Tibial artery (tissue), 4 donors: ENCODE data around the gene MPRIP.
A peak's percentile ranks its signal among the peaks of the same experiment; 100 is the strongest.

Experiments
- DNase-seq, 2 donors: peaks; one replicate each; pipeline ENCODE4 v3.0.0-alpha.2; 2019
- H3K27ac ChIP-seq, 2 donors: fragments of 200-600 bp; sonication (generic) in 1 of 2; 1 replicate in 1 of 2; 2 replicates in 1 of 2; pipeline ENCODE4 v1.5.1; 2018 to 2019; ENCODE audit warnings: mild to moderate bottlenecking in 1 of 2
- H3K27me3 ChIP-seq, 2 donors: fragments of 200-600 bp; sonication (generic) in 1 of 2; one replicate each; pipeline versions ENCODE4 v1.5.1 to v1.6.0; 2016 to 2019
- H3K36me3 ChIP-seq, 3 donors: fragments of 200-600 bp; sonication (generic) in 2 of 3; one replicate each; pipeline ENCODE4 v1.5.1; 2016 to 2019; ENCODE audit warnings: mild to moderate bottlenecking in 2 of 3
- H3K4me1 ChIP-seq, 4 donors: fragments of 200-600 bp; sonication (generic) in 2 of 4; 1 replicate in 3 of 4; 2 replicates in 1 of 4; pipeline ENCODE4 v1.5.1; 2016 to 2019
- H3K4me3 ChIP-seq, 2 donors: fragments of 200-600 bp; sonication (generic) in 1 of 2; 1 replicate in 1 of 2; 2 replicates in 1 of 2; pipeline ENCODE4 v1.5.1; 2018 to 2019; ENCODE audit warnings: mild to moderate bottlenecking in 2 of 2
- H3K9me3 ChIP-seq, 3 donors: fragments of 200-600 bp; sonication (generic) in 1 of 3; one replicate each; pipeline ENCODE4 v1.5.1; 2016 to 2019
- intact Hi-C: fragments of 100-400 bp; cut with DNase I; formaldehyde crosslinking; loops from one replicate; pipeline ENCODE4 v1.15.0; 2023; ENCODE audit warnings: low total_unique reads
- TF ChIP-seq, protein P1 (sequence below), 2 experiments: fragments of 200-600 bp in 1 of 2; fragments of 450-650 bp in 1 of 2; IDR thresholded peaks; one replicate each; pipeline ENCODE4 v1.5.1; 2017 to 2019; ENCODE audit warnings: antibody characterized with exemption in 2 of 2, mild to moderate bottlenecking in 1 of 2, moderate library complexity in 1 of 2

MPRIP gene

GRCh38 chr17:17029938-17030337, 12.3 kb upstream of the MPRIP start:
- no peak for DNase-seq

DNA sequence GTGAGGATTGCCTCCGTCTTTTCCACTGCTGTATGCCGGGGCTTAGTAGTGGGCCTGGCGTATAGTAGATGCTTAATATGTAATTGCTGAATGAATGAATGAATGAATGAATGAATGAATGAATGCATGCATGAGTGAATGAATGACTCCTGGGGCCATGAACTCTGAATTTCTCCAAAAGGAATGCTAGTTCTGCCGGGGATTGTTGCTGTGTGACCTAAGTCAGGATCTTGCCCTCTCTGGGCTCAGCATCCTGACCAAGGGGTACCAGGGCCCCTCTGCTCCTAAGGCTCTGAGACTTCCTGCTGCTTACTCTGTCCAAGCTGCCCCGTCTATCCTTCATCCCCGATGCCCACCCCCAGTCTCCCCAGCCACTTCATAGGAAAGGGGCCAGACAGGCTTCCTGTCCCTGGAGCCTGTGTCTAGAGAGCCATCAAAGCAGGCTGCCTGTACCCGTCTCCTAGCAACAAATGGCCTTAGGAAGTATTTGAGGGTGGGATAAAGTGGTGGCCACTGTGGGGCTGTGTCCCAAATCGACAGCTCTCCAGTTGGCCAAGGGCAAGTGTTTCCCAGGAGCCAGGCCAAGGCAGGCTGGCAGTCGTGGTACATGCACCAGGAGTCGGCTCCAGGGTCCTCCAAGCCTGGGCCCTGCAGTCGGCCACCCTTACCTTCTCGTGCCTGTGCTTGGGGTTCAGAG, 11.6 kb upstream of the MPRIP start:
- Histone ChIP-seq H3K4me1 (peaks cover 0 to 35% (median 29%) of the 10 kb centered on the region in 4 donors), H3K36me3 (no peaks in the 10 kb centered on the region), H3K9me3 (no peaks in the 10 kb centered on the region), H3K27me3 (no peaks in the 10 kb centered on the region), H3K27ac (peak overlapping the region; percentile 61 to 64), H3K4me3 (no peak overlapping the region)
- TF ChIP-seq, protein P1, sequence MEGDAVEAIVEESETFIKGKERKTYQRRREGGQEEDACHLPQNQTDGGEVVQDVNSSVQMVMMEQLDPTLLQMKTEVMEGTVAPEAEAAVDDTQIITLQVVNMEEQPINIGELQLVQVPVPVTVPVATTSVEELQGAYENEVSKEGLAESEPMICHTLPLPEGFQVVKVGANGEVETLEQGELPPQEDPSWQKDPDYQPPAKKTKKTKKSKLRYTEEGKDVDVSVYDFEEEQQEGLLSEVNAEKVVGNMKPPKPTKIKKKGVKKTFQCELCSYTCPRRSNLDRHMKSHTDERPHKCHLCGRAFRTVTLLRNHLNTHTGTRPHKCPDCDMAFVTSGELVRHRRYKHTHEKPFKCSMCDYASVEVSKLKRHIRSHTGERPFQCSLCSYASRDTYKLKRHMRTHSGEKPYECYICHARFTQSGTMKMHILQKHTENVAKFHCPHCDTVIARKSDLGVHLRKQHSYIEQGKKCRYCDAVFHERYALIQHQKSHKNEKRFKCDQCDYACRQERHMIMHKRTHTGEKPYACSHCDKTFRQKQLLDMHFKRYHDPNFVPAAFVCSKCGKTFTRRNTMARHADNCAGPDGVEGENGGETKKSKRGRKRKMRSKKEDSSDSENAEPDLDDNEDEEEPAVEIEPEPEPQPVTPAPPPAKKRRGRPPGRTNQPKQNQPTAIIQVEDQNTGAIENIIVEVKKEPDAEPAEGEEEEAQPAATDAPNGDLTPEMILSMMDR (IDR thresholded peaks at IDR 0.05), result no peak
- intact Hi-C loops, result loop anchor here (10.0 kb wide), 1 partner anchor 174 kb away; the partner anchor contains the start of gene PLD6
- DNase-seq, result no peak

More at GRCh38 chr17:17029938-17030337, 12.3 kb upstream of the MPRIP start:
- Histone ChIP-seq H3K4me1 (peaks cover 0 to 42% (median 33%) of the 10 kb centered on the region in 4 donors), H3K27ac (no peak overlapping the region), H3K36me3 (no peaks in the 10 kb centered on the region), H3K27me3 (no peaks in the 10 kb centered on the region), H3K9me3 (no peaks in the 10 kb centered on the region), H3K4me3 (no peak overlapping the region)
- TF ChIP-seq, protein P1 (IDR thresholded peaks at IDR 0.05), result no peak
- intact Hi-C loops, result loop anchor here (10.0 kb wide), 1 partner anchor 175 kb away; the partner anchor contains the start of gene PLD6

DNA sequence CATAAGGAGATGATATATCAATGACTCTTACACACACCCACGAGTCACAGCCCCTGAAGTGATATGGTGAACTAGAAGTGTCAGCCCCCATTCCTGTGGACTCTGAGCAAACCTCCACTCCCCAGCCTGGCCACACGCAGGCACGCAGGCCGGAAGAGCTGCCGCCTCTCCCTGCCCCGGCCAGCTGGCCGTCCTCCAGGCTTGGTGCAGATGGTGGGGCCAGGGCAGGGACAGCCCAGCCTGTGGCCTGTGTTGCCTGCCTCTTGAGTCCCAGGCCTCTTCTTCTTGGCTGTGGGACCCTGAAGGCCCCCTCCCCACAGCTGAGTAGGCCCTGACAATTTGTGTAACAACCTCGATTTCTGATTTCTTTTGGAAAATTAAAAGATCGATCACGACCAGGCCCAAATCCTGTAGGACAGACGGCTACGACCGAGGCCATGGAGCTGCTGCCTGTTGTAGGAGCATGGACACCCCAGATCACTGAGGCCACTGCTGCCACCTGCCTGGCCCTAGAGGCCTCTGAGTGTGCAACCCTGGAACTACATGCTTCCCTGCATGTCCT, 10.0 kb upstream of the MPRIP start:
- no peak overlapping the region for H3K4me3 ChIP-seq
- H3K36me3 ChIP-seq, result no peaks in the 10 kb centered on the region
- intact Hi-C loops, result loop anchor here (10.0 kb wide), 1 partner anchor 173 kb away; the partner anchor contains the start of gene PLD6
- H3K4me1 ChIP-seq, result peaks cover 0 to 46% (median 43%) of the 10 kb centered on the region in 4 donors
- no peaks in the 10 kb centered on the region for H3K9me3 ChIP-seq
- DNase-seq, result peak; percentile 50 to 88
- no peaks in the 10 kb centered on the region for H3K27me3 ChIP-seq
- peak overlapping the region; percentile 61 to 64 for H3K27ac ChIP-seq
- TF ChIP-seq, protein P1 (IDR thresholded peaks at IDR 0.05), result no peak

DNA sequence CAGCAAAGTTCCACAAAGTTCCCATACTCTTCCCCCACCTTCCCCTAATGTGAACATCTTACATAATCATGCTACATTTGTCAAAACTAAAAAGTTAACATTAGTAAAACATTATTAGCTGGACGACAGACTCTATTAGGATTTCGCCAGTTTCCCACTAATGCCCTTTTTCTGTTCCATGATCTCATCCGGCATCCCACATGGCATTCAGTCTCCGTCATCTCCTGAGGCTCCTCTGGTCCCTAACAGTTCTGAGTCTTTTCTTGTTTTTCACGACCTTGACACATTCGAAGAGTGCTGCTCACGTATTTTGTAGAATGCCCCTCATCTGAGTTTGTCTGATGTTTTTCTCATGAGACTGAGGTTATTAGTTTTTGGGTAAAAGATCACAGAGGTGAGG, 8.8 kb upstream of the MPRIP start:
- no peak for DNase-seq
- Histone ChIP-seq H3K27ac (peak overlapping the region; percentile 61 to 64), H3K4me1 (peaks cover 0 to 49% (median 45%) of the 10 kb centered on the region in 4 donors), H3K4me3 (no peak overlapping the region), H3K36me3 (no peaks in the 10 kb centered on the region), H3K9me3 (no peaks in the 10 kb centered on the region), H3K27me3 (no peaks in the 10 kb centered on the region)
- TF ChIP-seq, protein P1 (IDR thresholded peaks at IDR 0.05), result no peak
- intact Hi-C loops, result loop anchor here (10.0 kb wide), 1 partner anchor 171 kb away; the partner anchor contains the start of gene PLD6

GRCh38 chr17:17034026-17034425, 8.2 kb upstream of the MPRIP start:
- peaks cover 0 to 49% (median 43%) of the 10 kb centered on the region in 4 donors for H3K4me1 ChIP-seq
- peak overlapping the region; percentile 61 to 64 for H3K27ac ChIP-seq
- H3K9me3 ChIP-seq, result no peaks in the 10 kb centered on the region
- no peak overlapping the region for H3K4me3 ChIP-seq
- H3K27me3 ChIP-seq, result no peaks in the 10 kb centered on the region
- H3K36me3 ChIP-seq, result no peaks in the 10 kb centered on the region
- no peak for DNase-seq
- TF ChIP-seq, protein P1 (IDR thresholded peaks at IDR 0.05), result no peak
- intact Hi-C loops, result loop anchor here (10.0 kb wide), 1 partner anchor 171 kb away; the partner anchor contains the start of gene PLD6
